Stimulated activated memory B cell treated with anti-CD40 and anti-IgM and Interleukin-4, amounts not matched to agents 10 μg/mL and 1 μg/mL and 100 μg/mL, for 72 hours (primary cell): ENCODE results near the gene CNOT11.
"Not testable (repeated sequence)": the region's sequence is repeated elsewhere in the genome, so short reads cannot be mapped to it uniquely, and the experiment has no call there.

Experiments
- ATAC-seq: fragments of 150-1000 bp; cut with Tn5 transposase; 2 replicates; pipeline ENCODE4 v1.10.0; 2021
- H3K27ac Mint-ChIP-seq: one replicate; pipeline ENCODE4 v1.8.0; 2022; ENCODE audit warnings: mild to moderate bottlenecking, mixed read lengths
- H3K27me3 Mint-ChIP-seq: one replicate; pipeline ENCODE4 v1.8.0; 2022; ENCODE audit warnings: mixed read lengths
- H3K36me3 Mint-ChIP-seq: one replicate; pipeline ENCODE4 v1.8.0; 2022; ENCODE audit warnings: mixed read lengths
- H3K4me1 Mint-ChIP-seq: one replicate; pipeline ENCODE4 v1.8.0; 2022; ENCODE audit warnings: mixed read lengths
- H3K4me3 Mint-ChIP-seq: one replicate; pipeline ENCODE4 v1.8.0; 2022; ENCODE audit warnings: mild to moderate bottlenecking, moderate library complexity, mixed read lengths
- H3K9me3 Mint-ChIP-seq: one replicate; pipeline ENCODE4 v1.8.0; 2022; ENCODE audit warnings: mixed read lengths

CNOT11 gene

DNA sequence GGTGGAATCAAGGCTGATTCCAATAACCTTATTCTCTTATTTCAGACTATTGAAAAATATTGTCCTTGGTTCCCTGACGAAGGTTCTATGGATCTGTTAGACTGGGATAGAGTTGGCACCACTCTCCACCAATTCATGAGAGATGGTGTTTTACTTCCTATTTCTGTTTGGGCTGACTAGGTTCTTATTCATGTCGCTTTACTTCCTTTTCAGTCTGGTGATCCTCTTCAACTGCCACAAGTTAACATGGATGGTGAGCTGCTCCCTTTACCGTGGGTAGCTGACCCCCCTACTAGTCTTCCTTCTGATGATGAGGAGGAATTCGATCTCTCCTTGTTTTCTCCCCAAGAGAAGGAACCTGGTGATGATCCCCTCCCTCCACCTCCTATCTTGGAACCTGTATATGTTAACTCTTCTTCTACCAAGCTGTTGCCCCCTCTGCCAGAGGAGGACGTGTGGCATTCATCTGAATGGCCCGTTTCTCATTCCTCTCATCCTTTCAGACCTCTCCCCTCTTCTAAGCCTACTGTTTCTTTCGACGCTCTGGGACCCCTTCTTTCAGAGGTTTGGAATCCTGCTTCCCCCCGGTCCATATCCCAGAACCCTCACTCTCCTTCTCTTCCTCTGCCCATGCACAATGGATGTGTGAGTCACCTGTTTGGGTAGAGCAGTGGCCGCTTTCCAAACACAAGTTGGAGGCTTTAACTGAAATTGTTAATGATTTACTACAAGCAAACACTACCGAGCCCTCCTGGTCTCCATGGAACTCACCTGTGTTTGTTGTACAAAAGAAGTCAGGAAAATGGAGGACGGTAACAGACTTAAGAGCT, 13.5 kb upstream of the CNOT11 start:
- peaks cover 15% of the 10 kb centered on the region for H3K4me1 Mint-ChIP-seq
- no peak overlapping the region for H3K27ac Mint-ChIP-seq
- peaks cover 3% of the 10 kb centered on the region for H3K9me3 Mint-ChIP-seq
- H3K36me3 Mint-ChIP-seq: peaks cover 4% of the 10 kb centered on the region
- ATAC-seq: no peak
- no peak overlapping the region for H3K4me3 Mint-ChIP-seq
- H3K27me3 Mint-ChIP-seq: no peaks in the 10 kb centered on the region

DNA sequence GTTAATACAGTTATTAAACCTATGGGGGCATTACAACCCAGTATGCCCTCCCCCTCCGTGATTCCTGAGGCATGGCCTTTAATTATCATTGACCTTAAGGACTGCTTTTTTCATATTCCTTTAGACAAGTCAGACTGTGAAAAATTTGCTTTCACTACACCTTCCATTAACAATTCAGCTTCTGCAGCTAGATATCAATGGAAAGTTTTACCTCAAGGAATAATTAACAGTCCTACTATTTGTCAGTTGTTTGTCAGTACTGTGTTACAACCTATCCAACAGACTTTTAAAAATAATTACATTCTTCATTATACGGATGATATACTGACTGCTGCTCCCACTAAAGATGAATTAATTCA, 12.9 kb upstream of the CNOT11 start:
- H3K27ac Mint-ChIP-seq, H3K36me3 Mint-ChIP-seq, H3K4me3 Mint-ChIP-seq, ATAC-seq, H3K9me3 Mint-ChIP-seq, H3K27me3 Mint-ChIP-seq: not testable (repeated sequence)
- peaks cover 14% of the 10 kb centered on the region for H3K4me1 Mint-ChIP-seq

DNA sequence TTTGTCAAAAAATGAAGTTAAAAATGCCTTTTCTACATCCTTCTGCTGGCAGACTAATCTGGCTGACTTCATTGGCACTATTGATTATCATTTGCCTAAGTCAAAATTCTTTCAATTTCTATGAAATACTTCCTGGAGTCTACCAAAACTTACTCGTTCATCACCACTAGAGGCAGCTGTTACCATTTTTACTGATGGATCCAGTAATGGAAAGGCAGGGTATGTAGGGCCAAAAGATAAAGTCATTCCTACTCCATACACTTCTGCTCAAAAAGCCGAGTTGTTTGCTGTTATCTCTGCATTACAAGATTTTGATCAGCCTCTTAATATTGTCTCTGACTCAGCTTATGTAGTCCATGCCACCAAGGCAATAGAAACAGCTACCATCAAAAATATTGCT, 12.0 kb upstream of the CNOT11 start:
- Mint-ChIP-seq H3K4me1 (peaks cover 14% of the 10 kb centered on the region), H3K27ac (peak overlapping the region; percentile 53)
- ATAC-seq, H3K4me3 Mint-ChIP-seq, H3K27me3 Mint-ChIP-seq, H3K36me3 Mint-ChIP-seq, H3K9me3 Mint-ChIP-seq: not testable (repeated sequence)

DNA sequence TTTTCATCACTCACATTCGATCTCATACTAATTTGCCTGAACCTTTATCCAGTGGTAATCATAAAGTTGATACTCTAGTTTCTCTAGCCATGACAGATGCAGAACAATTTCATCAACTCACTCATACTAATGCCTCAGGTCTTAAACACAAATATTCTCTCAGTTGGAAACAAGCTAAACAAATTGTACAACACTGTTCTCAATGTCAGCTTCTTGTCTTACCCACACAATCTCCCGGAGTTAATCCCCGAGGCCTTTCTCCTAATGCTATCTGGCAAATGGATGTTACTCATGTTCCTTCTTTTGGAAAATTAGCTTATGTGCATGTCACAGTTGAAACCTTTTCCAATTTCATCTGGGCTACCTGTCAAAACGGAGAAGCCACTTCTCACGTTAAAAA, 11.5 kb upstream of the CNOT11 start:
- Mint-ChIP-seq H3K9me3 (no peaks in the 10 kb centered on the region), H3K4me1 (peaks cover 14% of the 10 kb centered on the region), H3K27me3 (no peaks in the 10 kb centered on the region), H3K27ac (no peak overlapping the region), H3K4me3 (no peak overlapping the region), H3K36me3 (no peaks in the 10 kb centered on the region)
- ATAC-seq: no peak

DNA sequence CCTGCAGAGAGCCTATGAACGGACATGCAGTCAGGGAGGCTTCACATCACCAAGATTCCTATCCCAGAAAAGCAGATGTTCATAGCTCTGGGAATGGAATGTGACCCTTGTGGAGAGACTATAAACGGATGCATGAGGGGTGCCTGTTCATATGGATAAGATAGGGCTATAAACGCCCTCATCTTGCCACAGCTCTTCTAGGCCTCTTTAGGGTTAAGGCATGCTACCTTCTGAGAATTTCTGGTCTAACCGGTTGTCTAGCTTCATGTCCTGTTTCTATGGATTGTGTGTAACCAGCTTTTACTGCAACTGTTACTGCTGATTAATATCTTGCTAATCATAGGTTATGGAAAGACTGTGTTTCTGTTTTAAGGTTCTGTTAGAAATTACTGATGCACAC, 8.3 kb upstream of the CNOT11 start:
- H3K27ac Mint-ChIP-seq, ATAC-seq, H3K4me1 Mint-ChIP-seq, H3K27me3 Mint-ChIP-seq, H3K4me3 Mint-ChIP-seq, H3K36me3 Mint-ChIP-seq, H3K9me3 Mint-ChIP-seq: not testable (repeated sequence)

DNA sequence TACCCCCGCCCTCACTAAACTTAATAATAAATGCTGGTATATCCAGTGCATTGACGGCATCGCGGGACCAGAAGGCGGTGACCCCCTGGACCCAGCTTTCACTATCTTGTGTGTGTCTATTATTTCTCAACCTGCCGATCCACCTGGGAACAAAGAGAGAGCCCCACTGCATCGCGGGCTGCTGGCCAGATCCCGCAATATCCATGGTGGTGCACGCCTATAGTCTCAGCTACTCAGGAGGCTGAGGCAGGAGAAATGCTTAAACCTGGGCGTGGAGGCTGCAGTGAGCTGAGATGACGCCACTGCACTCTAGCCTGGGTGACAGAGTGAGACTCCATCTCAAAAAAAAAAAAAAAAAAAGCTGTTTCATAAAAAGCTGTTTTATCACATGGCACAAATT, 7.8 kb upstream of the CNOT11 start:
- not testable (repeated sequence) for H3K4me3 Mint-ChIP-seq, H3K27ac Mint-ChIP-seq, H3K9me3 Mint-ChIP-seq

DNA sequence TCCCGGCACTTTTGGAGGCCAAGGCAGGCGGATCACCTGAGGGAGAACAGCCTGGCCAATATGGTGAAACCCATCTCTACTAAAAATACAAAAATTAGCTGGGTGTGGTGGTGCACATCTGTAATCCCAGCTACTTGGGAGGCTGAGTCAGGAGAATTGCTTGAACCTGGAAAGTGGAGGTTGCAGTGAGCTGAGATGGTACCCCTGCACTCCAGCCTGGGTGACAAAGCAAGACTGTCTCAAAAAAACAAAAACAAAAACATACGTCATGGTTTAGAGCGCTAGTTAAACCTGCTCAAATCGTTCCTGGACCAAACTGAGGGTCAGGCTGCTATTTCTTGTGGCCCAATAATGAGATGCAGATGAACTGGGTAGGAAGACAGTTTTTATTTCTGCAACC, 7.2 kb upstream of the CNOT11 start:
- H3K9me3 Mint-ChIP-seq, H3K36me3 Mint-ChIP-seq, H3K4me1 Mint-ChIP-seq, H3K27ac Mint-ChIP-seq, H3K27me3 Mint-ChIP-seq, H3K4me3 Mint-ChIP-seq, ATAC-seq: not testable (repeated sequence)

More for the DNA sequence above, 7.8 kb upstream of the CNOT11 start:
- H3K27me3 Mint-ChIP-seq, ATAC-seq, H3K4me1 Mint-ChIP-seq, H3K36me3 Mint-ChIP-seq: not testable (repeated sequence)

DNA sequence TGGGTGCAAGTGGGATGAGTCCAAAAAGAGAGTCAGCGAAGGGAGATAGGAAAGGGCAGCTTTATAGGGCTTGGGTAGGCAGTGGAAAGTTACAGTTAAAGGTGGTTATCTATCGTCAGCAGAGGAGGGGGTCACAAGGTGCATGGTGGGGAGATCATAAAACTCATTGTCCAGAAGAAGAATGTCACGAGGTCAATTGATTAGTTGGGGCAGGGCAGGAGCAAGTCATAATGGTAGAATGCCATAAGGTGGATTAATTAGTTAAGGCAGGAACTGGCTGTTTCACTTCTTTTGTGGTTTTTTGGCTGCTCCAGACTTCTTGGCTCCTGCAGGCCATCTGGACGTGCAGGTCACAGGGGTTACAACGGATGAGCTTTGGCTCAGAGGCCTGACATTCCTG, 3.9 kb upstream of the CNOT11 start:
- H3K27ac Mint-ChIP-seq, H3K27me3 Mint-ChIP-seq, H3K9me3 Mint-ChIP-seq, H3K36me3 Mint-ChIP-seq, ATAC-seq, H3K4me3 Mint-ChIP-seq: not testable (repeated sequence)
- H3K4me1 Mint-ChIP-seq: peaks cover 18% of the 10 kb centered on the region

DNA sequence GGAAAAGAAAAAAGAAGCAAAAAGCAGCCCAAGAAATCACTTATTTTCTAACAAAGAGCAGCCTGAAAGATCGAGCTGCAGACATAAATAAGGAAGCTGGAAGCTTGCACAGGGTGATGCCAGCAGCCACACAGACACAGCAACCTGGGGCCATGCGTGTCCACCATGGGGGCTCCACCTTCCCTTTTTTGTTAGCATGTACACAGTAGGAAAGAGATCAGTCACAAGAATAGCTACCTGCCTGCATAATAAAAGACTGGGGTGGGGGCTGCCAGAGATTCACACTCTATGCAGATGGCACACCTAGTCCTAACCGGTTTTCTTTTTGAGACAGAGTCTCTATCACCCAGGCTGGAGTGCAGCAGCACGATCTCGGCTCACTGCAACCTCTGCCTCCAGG, 2.9 kb upstream of the CNOT11 start:
- H3K4me1 Mint-ChIP-seq: peaks cover 29% of the 10 kb centered on the region
- H3K4me3 Mint-ChIP-seq: no peak overlapping the region
- no peak overlapping the region for H3K27ac Mint-ChIP-seq
- H3K27me3 Mint-ChIP-seq: no peaks in the 10 kb centered on the region
- no peaks in the 10 kb centered on the region for H3K9me3 Mint-ChIP-seq
- H3K36me3 Mint-ChIP-seq: no peaks in the 10 kb centered on the region
- no peak for ATAC-seq

DNA sequence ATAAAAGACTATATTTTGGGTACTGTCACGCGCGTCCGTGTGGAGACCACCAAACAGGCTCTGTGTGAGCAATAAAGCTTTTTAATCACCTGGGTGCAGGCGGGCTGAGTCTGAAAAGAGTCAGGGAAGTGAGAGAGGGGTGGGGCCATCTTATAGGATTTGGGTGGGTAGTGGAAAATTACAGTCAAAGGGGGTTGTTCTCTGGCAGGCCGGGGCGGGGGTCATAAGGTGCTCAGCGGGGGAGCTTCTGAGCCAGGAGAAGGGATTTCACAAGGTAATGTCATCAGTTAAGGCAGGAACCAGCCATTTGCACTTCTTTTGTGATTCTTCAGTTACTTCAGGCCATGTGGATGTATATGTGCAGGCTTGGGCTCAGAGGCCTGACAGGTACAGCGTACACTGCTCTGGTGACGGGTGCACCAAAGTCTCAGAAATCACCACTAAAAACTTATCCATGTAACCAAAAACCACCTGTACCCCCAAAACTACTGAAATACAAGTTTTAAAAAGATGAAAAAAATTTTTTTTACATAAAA, 1.4 kb upstream of the CNOT11 start:
- not testable (repeated sequence) for H3K27me3 Mint-ChIP-seq, H3K4me3 Mint-ChIP-seq, H3K27ac Mint-ChIP-seq, H3K9me3 Mint-ChIP-seq, ATAC-seq
- H3K36me3 Mint-ChIP-seq: peaks cover 10% of the 10 kb centered on the region
- H3K4me1 Mint-ChIP-seq: peaks cover 40% of the 10 kb centered on the region

DNA sequence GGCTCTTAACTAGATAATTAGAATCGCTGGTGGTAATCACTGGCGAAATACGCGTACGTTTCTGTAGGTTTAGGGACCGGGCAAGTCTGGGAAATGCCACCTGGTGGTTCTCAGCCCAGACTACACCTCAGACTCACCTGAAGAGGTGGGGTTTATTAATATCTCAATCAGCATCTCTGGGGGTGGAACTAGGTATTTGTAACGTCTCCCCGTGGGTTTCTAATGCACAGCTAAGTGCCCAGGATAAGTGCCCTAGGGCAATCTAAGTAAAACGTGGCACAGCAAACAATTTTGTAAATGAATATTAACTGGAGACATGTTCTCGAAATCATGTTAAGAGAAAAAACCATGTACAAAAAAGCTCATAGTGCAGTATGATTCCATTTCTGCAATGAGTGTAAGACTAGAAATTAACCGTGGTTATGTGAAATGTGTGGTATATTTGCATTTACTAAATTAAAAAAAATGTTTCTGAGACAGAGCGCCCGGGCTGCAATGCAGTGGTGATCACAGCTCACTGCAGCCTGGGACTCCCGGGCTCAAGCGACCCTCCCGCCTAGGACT, 760 bp upstream of the CNOT11 start:
- Mint-ChIP-seq H3K9me3 (no peaks in the 10 kb centered on the region), H3K27ac (peak overlapping the region; percentile 92), H3K4me1 (peaks cover 46% of the 10 kb centered on the region), H3K27me3 (no peaks in the 10 kb centered on the region), H3K36me3 (peaks cover 16% of the 10 kb centered on the region), H3K4me3 (peak overlapping the region; percentile 91)
- ATAC-seq: peak; percentile 69

DNA sequence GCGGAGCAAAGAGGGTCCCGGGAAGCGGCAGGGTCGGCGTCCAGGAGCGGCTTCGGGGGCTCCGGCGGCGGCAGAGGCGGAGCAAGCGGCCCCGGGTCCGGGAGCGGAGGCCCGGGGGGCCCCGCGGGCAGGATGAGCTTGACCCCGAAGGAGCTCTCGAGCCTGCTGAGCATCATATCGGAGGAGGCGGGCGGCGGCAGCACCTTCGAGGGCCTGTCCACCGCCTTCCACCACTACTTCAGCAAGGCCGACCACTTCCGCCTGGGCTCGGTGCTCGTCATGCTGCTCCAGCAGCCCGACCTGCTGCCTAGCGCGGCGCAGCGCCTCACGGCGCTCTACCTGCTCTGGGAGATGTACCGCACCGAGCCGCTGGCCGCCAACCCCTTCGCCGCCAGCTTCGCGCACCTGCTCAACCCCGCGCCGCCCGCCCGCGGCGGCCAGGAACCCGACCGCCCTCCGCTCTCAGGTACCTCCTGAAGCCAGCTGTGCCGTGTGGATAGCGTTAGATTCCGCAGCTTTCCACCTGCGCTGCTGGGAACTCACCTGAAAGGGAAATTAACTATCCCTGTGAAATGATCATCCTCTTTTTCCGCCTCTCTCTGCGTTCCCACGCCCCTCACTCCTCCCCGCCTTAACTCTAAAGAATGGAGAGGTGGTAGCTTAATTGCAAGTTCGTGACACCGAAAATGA, 472 bp downstream of the CNOT11 start:
- Mint-ChIP-seq H3K9me3 (no peaks in the 10 kb centered on the region), H3K27ac (peak overlapping the region; percentile 92), H3K27me3 (no peaks in the 10 kb centered on the region), H3K4me1 (peaks cover 48% of the 10 kb centered on the region), H3K4me3 (peak overlapping the region; percentile 91), H3K36me3 (peaks cover 22% of the 10 kb centered on the region)
- ATAC-seq: peak; percentile 83

DNA sequence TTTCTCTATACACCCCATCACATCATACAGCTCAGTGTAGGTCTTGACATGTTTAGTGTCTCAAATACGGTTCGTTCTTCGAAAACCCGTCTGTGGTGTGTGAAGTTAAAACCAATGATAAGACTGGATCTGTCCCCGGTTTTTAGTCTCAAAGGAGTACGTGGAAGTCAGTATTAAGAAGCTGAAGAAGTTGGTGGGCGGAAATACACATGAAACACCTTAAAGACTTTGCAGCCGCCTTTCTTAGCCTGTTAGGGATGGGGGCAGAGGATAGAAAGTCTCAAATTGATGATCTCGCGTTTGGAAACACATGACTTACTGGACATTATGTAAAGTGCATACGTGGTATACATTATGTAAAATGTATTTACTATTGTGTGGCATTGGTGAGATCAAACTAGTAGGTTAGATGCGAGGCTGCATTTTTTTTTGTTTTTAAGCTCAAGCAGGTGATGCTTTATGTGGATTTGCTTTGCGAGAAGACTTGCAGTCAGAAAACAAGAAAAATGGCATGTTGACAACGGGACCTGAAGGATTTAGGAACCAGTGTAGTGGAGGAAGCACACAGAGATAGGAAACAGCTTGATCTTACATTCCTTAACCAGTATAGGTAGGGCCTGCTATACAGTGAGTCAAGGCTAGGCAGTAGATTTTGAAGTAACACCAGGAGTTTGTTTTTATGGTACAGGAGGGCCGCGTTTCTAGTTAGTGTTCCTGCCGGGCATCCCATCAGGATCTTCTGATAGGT, 1.2 kb downstream of the CNOT11 start:
- no peaks in the 10 kb centered on the region for H3K27me3 Mint-ChIP-seq
- H3K4me3 Mint-ChIP-seq: peak overlapping the region; percentile 91
- no peaks in the 10 kb centered on the region for H3K9me3 Mint-ChIP-seq
- peaks cover 51% of the 10 kb centered on the region for H3K4me1 Mint-ChIP-seq
- peaks cover 27% of the 10 kb centered on the region for H3K36me3 Mint-ChIP-seq
- H3K27ac Mint-ChIP-seq: peak overlapping the region; percentile 92
- ATAC-seq: no peak

DNA sequence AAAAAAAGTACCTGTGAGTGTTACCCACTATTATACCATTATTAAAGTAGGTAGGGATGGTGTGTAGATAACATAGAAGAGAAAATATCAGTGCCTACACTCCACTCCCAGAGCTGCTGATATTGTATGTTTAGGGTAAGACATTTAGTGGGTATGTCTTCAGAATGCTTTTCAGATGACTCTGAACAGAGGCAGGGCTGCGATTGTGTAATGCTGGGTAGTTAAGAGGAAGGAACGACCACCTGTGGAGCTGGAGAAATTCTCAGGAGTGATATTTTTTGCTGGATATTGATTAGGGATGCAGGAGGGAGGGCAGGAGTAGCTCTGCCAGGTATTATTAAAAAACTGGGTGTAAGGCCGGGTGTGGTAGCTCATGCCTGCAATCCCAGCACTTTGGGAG, 2.8 kb downstream of the CNOT11 start:
- H3K4me3 Mint-ChIP-seq: no peak overlapping the region
- H3K9me3 Mint-ChIP-seq: no peaks in the 10 kb centered on the region
- H3K4me1 Mint-ChIP-seq: peaks cover 55% of the 10 kb centered on the region
- peak overlapping the region; percentile 11 for H3K27ac Mint-ChIP-seq
- H3K27me3 Mint-ChIP-seq: no peaks in the 10 kb centered on the region
- H3K36me3 Mint-ChIP-seq: peaks cover 32% of the 10 kb centered on the region
- ATAC-seq: no peak

DNA sequence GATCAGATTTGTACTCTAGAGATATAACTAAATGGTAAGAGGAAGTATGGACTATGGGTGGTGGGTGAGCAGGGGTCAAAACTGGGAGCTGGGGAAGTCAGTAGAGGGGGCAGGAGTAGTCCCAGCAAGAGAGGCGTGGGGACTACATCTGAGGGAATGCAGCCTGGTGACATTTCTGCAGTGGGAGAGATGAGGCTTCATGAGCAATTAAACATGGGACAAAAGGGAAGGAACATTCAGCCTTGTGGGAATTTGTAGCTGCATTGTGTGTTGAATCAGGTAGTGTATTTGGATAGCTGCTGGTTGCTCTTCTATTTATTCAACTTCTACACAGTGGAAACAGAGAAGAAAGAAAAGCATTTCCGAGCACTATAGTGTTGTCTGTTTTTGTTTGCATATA, 3.6 kb downstream of the CNOT11 start:
- Mint-ChIP-seq H3K36me3 (peaks cover 32% of the 10 kb centered on the region), H3K27ac (peak overlapping the region; percentile 11), H3K27me3 (no peaks in the 10 kb centered on the region), H3K9me3 (no peaks in the 10 kb centered on the region), H3K4me1 (peaks cover 55% of the 10 kb centered on the region), H3K4me3 (no peak overlapping the region)
- ATAC-seq: no peak
